HepG2 (cell line): Measurements from ENCODE around the gene RAB36. TPM values are rescaled to one million over a fixed set of nuclear protein-coding genes. Genes with fewer than 3 reads are reported as not detected.

Source experiments
- ATAC-seq: fragments of 200-7000 bp; cut with Tn5 transposase; 3 replicates; pipeline ENCODE4 v1.9.1; 2020; ENCODE audit warnings: mild to moderate bottlenecking, moderate library complexity
- BruUV-seq: library from RNA; stranded (reverse); fragments of 400-500 nt; replicated peaks from 2 replicates; lab custom pipeline; 2021; lab: Mats Ljungman, UMichigan
- CTCF ChIA-PET: fragments of 300-600 bp; formaldehyde crosslinking; extraction: SDS; loops from one replicate; lab custom pipeline; 2021; ENCODE audit warnings: low total read pairs, inconsistent platforms, low intra/inter-chr PET ratio; lab: Yijun Ruan, JAX
- POLR2A ChIA-PET: fragments of 350-600 bp; sonication (Branson Sonifier 250); formaldehyde crosslinking; loops from one replicate; lab custom pipeline; 2020; ENCODE audit warnings: antibody characterized with exemption, inconsistent platforms; lab: Yijun Ruan, JAX
- DNase-seq: peaks from one replicate; pipeline ENCODE4 v3.0.0-alpha.2; 2015; ENCODE audit warnings: low spot score
- FAIRE-seq: peaks from 3 replicates; lab custom pipeline; 2011; peaks lifted over from hg19 to GRCh38; lab: Jason Lieb, UNC
- H2AFZ ChIP-seq: one replicate; pipeline ENCODE4 v1.6.1; 2011; ENCODE audit warnings: low read length, inconsistent platforms
- H3K27ac ChIP-seq: fragments of 300-600 bp; 3 replicates; pipeline ENCODE4 v1.8.0; 2011; ENCODE audit warnings: mixed run types, mild to moderate bottlenecking, mixed read lengths, low read length, inconsistent platforms; ENCODE audit not compliant: insufficient read depth; ENCODE audit errors: extremely low read length
- H3K27me3 ChIP-seq, 2 experiments: fragments of 200-600 bp in 1 of 2; 2 replicates in 1 of 2; 3 replicates in 1 of 2; pipeline versions ENCODE4 v1.6.0 to v1.8.0; 2011; ENCODE audit warnings: low read length in 2 of 2, mild to moderate bottlenecking in 2 of 2, moderate library complexity in 2 of 2, inconsistent platforms in 1 of 2; ENCODE audit not compliant: insufficient read depth in 2 of 2, control insufficient read depth in 1 of 2
- H3K36me3 ChIP-seq, 2 experiments: fragments of 200-600 bp in 1 of 2; replicated peaks in 1 of 2; 2 replicates in 1 of 2; 3 replicates in 1 of 2; pipeline versions ENCODE4 v1.5.1 to v1.8.0; 2011; ENCODE audit warnings: low read length in 2 of 2, inconsistent platforms in 1 of 2; ENCODE audit not compliant: insufficient read depth in 2 of 2, control insufficient read depth in 1 of 2
- H3K4me1 ChIP-seq: 2 replicates; pipeline ENCODE4 v1.5.1; 2012; ENCODE audit warnings: low read length, inconsistent platforms; ENCODE audit not compliant: insufficient read depth
- H3K4me2 ChIP-seq: 2 replicates; pipeline ENCODE4 v1.6.0; 2011; ENCODE audit warnings: low read depth, low read length, inconsistent platforms
- H3K4me3 ChIP-seq, 3 experiments: fragments of 200-600 bp in 1 of 3; sonication (generic), shearing (Covaris generic) in 1 of 3; replicated peaks in 1 of 3; 2 replicates each; pipeline ENCODE4 v1.5.1; 2011 to 2016; ENCODE audit warnings: low read length in 3 of 3, inconsistent platforms in 2 of 3, low read depth in 2 of 3, mild to moderate bottlenecking in 2 of 3, control low read depth in 1 of 3, mixed read lengths in 1 of 3; ENCODE audit not compliant: insufficient read depth in 1 of 3
- H3K79me2 ChIP-seq: one replicate; pipeline ENCODE4 v1.6.1; 2011; ENCODE audit warnings: low read length, inconsistent platforms; ENCODE audit not compliant: insufficient read depth
- H3K9ac ChIP-seq: 2 replicates; pipeline ENCODE4 v1.6.0; 2011; ENCODE audit warnings: mild to moderate bottlenecking, low read depth, low read length, inconsistent platforms; ENCODE audit not compliant: insufficient read depth
- H3K9me3 ChIP-seq: 2 replicates; pipeline ENCODE4 v1.5.1; 2012; ENCODE audit warnings: mild to moderate bottlenecking, low read length
- H4K20me1 ChIP-seq: 2 replicates; pipeline ENCODE4 v1.6.0; 2011; ENCODE audit warnings: inconsistent platforms, mild to moderate bottlenecking, low read length, moderate library complexity; ENCODE audit not compliant: insufficient read depth
- GATAD1 ChIP-seq: IDR thresholded peaks from 2 replicates; pipeline ENCODE4 v1.6.1; 2016; ENCODE audit warnings: missing genetic modification reagents, missing compliant biosample characterization
- HMGA1 ChIP-seq: sonication (generic); formaldehyde crosslinking; conservative IDR thresholded peaks from 2 replicates; pipeline ENCODE4 v1.4.0; 2020; ENCODE audit warnings: missing genetic modification reagents
- KAT7 ChIP-seq: IDR thresholded peaks from 2 replicates; pipeline ENCODE4 v1.6.1; 2018; ENCODE audit warnings: borderline replicate concordance, missing compliant biosample characterization
- MAFK ChIP-seq, 2 experiments: IDR thresholded peaks in 1 of 2; conservative IDR thresholded peaks in 1 of 2; 2 replicates each; pipeline ENCODE4 v1.6.1; 2011; ENCODE audit warnings: improper control_type of control experiment in 2 of 2, low read length in 2 of 2
- MXI1 ChIP-seq: IDR thresholded peaks from 3 replicates; pipeline ENCODE4 v1.6.1; 2012; ENCODE audit warnings: low read depth, low read length, inconsistent platforms, borderline replicate concordance
- NFE2L2 ChIP-seq: fragments of 150-350 bp; IDR thresholded peaks from 2 replicates; pipeline ENCODE4 v1.6.1; 2014; ENCODE audit warnings: low read length
- NRL ChIP-seq: sonication (generic); formaldehyde crosslinking; IDR thresholded peaks from 2 replicates; pipeline ENCODE4 v1.5.0; 2020; ENCODE audit warnings: missing genetic modification reagents, mild to moderate bottlenecking, moderate library complexity, borderline replicate concordance
- POGZ ChIP-seq: sonication (generic); formaldehyde crosslinking; IDR thresholded peaks from 2 replicates; pipeline ENCODE4 v1.4.0; 2020; ENCODE audit warnings: mild to moderate bottlenecking, missing genetic modification reagents
- SMAD3 ChIP-seq: sonication (generic); formaldehyde crosslinking; IDR thresholded peaks from 2 replicates; pipeline ENCODE4 v1.4.0; 2020; ENCODE audit warnings: missing genetic modification reagents
- SMAD9 ChIP-seq: sonication (generic); formaldehyde crosslinking; IDR thresholded peaks from 2 replicates; pipeline ENCODE4 v1.5.1; 2020; ENCODE audit warnings: mild to moderate bottlenecking, missing genetic modification reagents
- SUZ12 ChIP-seq: fragments of 150-350 bp; IDR thresholded peaks from 2 replicates; pipeline ENCODE4 v1.6.1; 2014; ENCODE audit warnings: low read depth, low read length
- SYNCRIP ChIP-seq: fragments of 200-400 bp; formaldehyde crosslinking; IDR thresholded peaks from 2 replicates; pipeline ENCODE4 v1.6.1; 2018; ENCODE audit warnings: mild to moderate bottlenecking, low read depth, low read length; ENCODE audit not compliant: insufficient read depth
- TSC22D2 ChIP-seq: sonication (generic); formaldehyde crosslinking; IDR thresholded peaks from 2 replicates; pipeline ENCODE4 v1.5.1; 2020; ENCODE audit warnings: missing genetic modification reagents, mild to moderate bottlenecking, borderline replicate concordance
- ZNF274 ChIP-seq: sonication (generic); formaldehyde crosslinking; IDR thresholded peaks from 2 replicates; pipeline ENCODE4 v1.5.1; 2020; ENCODE audit warnings: mild to moderate bottlenecking, missing genetic modification reagents
- ZNF343 ChIP-seq: sonication (generic); formaldehyde crosslinking; IDR thresholded peaks from 2 replicates; pipeline ENCODE4 v1.4.0; 2020; ENCODE audit warnings: mild to moderate bottlenecking, missing genetic modification reagents
- ZNF446 ChIP-seq: sonication (generic); formaldehyde crosslinking; IDR thresholded peaks from 2 replicates; pipeline ENCODE4 v1.5.0; 2020; ENCODE audit warnings: mild to moderate bottlenecking, missing genetic modification reagents
- WGBS: methylation state at CpG from one replicate; pipeline ENCODE4 v1.1.6; 2017; ENCODE audit warnings: low lambda C conversion rate; 5-methylcytosine and 5-hydroxymethylcytosine counted together
- in situ Hi-C: cut with HindIII; loops from 2 replicates; pipeline ENCODE4 v1.10.0; 2017; ENCODE audit warnings: low pct_unique_long_range_greater_than_20kb; ENCODE audit not compliant: extremely low pct_ligation_motif_present
- intact Hi-C: fragments of 100-400 bp; cut with micrococcal nuclease; formaldehyde crosslinking; loops from one replicate; pipeline ENCODE4 v1.10.0; 2022; ENCODE audit not compliant: unreplicated experiment
- polyA plus RNA-seq, 8 experiments: library from polyadenylated mRNA; depleted of rRNA in 3 of 8; stranded (reverse) in 7 of 8; unstranded in 1 of 8; fragments of >200 nt; fragmentation: Illumina TruSeq in 4 of 8; extraction: Trizol in 4 of 8; gene quantifications; 2 replicates each; pipeline versions ENCODE4 v1.2.1 to v1.2.3, GENCODE V29; 2011 to 2016; ENCODE audit warnings: low read depth in 4 of 8, missing spikeins in 1 of 8, mixed read lengths in 1 of 8; ENCODE audit not compliant: insufficient read depth in 1 of 8
- total RNA-seq, 5 experiments: library from RNA; depleted of rRNA; stranded (reverse); fragments of >200 nt; fragmentation: Illumina TruSeq; extraction: Trizol; gene quantifications; 2 replicates each; pipeline ENCODE4 v1.2.3, GENCODE V29; 2016; ENCODE audit warnings: low read depth in 1 of 5
- TF ChIP-seq, protein P1 (sequence below): sonication (generic); formaldehyde crosslinking; IDR thresholded peaks from 2 replicates; pipeline ENCODE4 v1.8.0; 2022; ENCODE audit warnings: missing genetic modification reagents, mild to moderate bottlenecking, borderline replicate concordance
- TF ChIP-seq, protein P2 (sequence below): sonication (generic); formaldehyde crosslinking; IDR thresholded peaks from 2 replicates; pipeline ENCODE4 v1.5.1; 2020; ENCODE audit warnings: mild to moderate bottlenecking, missing genetic modification reagents, borderline replicate concordance

RAB36 gene
- total and polyA plus RNA-seq, 2 of the 13 experiments (the other 11 are each of a cell fraction or from before 2014, with no cell fraction given), result 0.24 to 0.86 TPM

DNA sequence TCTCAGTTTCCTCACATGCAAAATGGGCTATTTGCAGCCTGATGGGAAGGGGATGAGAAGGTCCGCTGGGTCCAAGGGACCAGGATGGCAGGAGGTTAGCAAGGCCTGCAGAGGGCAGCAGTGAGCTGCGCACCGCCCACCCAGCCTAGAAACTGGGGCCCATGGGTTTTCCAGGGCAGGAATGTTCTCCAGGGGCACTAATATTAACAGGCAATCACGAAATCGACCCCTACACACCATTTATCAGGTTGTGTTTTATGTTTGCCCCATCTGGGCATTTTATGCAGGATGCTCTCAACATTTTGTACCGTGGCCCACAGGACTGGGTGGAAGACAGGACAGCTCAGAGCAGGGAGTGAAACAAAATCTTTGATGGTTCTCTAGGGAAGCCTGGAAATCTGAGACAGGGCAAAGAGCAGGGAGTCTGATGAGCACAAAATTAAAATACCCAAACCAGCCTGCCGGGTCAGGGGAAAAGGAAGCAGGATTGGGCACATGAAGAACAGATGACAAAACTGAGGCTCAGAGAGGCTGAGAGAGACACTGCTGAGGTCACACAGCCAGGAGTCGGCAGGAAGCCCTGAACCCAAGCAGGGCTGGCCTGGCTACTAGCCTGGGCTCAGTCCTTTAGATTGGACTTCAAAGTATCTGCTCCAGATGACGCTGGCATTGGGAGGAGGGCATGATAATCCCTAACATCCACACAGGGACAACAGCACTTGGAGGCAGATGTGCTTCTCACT lies 33.4 kb downstream of the RAB36 start:
- ChIA-PET CTCF (interaction anchor here (0.6 to 5.9 kb wide), 6 partner anchors 56 to 112 kb away, joined by 3 to 73 read pairs (median 7); no protein-coding TSS in a partner anchor), POLR2A (interaction anchor here (0.6 to 4.1 kb wide), 2 partner anchors 103 to 1377 kb away, joined by 4 to 18 read pairs; no protein-coding TSS in a partner anchor)
- in situ Hi-C loops, result loop anchor here (5.0 kb wide), 1 partner anchor 104 kb away; no protein-coding TSS in a partner anchor
- H3K4me3 ChIP-seq, result peak overlapping the region in 1 of 3 experiments; percentile 83; a peak in 2 of 6 replicates
- H3K9ac ChIP-seq, result peak overlapping the region; percentile 65; the same call in 1 of the 2 replicates
- no peak overlapping the region for H2AFZ ChIP-seq
- DNase-seq (no peak), FAIRE-seq (peak; percentile 82), ATAC-seq (peak; percentile 51)
- peak overlapping the region; percentile 94 for H3K4me2 ChIP-seq
- H4K20me1 ChIP-seq, result peaks cover 25% of the 10 kb centered on the region
- H3K4me1 ChIP-seq, result peaks cover 65% of the 10 kb centered on the region
- H3K27me3 ChIP-seq, result no peaks in the 10 kb centered on the region; a peak in 1 of 5 replicates
- intact Hi-C loops, result loop anchor here (1.0 to 2.0 kb wide), 3 partner anchors 62 to 103 kb away; no protein-coding TSS in a partner anchor
- WGBS, result 17% methylated on average over 9 of the region's 9 CpGs
- no TSS peak for BruUV-seq
- H3K27ac ChIP-seq, result peak overlapping the region; percentile 60
- H3K36me3 ChIP-seq, result no peaks in the 10 kb centered on the region; a peak in 1 of 5 replicates
- H3K79me2 ChIP-seq, result peaks cover 29% of the 10 kb centered on the region
- H3K9me3 ChIP-seq, result no peaks in the 10 kb centered on the region
- TF ChIP-seq, protein P1, sequence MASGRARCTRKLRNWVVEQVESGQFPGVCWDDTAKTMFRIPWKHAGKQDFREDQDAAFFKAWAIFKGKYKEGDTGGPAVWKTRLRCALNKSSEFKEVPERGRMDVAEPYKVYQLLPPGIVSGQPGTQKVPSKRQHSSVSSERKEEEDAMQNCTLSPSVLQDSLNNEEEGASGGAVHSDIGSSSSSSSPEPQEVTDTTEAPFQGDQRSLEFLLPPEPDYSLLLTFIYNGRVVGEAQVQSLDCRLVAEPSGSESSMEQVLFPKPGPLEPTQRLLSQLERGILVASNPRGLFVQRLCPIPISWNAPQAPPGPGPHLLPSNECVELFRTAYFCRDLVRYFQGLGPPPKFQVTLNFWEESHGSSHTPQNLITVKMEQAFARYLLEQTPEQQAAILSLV (CRISPR knock-in tag), result 0 out of 2 replicates have a peak, but pooled peaks have one; percentile 18
- TF ChIP-seq GATAD1 (CRISPR knock-in tag) (0 out of 2 replicates have a peak, but pooled peaks have one; percentile 31), SMAD9 (CRISPR knock-in tag) (no peak), SMAD3 (CRISPR knock-in tag) (no peak), POGZ (CRISPR knock-in tag) (no peak), HMGA1 (no peak), MXI1 (no peak), MAFK (conservative IDR thresholded peaks at IDR 0.05 in 1 of 2, IDR thresholded peaks at IDR 0.05 in 1 of 2; ENCODE audit: low read length in 2 of 2) (no peak), NRL (CRISPR knock-in tag) (no peak), SYNCRIP (no peak), SUZ12 (no peak), ZNF343 (no peak), KAT7 (CRISPR knock-in tag) (no peak), NFE2L2 (no peak), ZNF446 (no peak), ZNF274 (CRISPR knock-in tag) (no peak), TSC22D2 (CRISPR knock-in tag) (no peak)
- TF ChIP-seq, protein P2, sequence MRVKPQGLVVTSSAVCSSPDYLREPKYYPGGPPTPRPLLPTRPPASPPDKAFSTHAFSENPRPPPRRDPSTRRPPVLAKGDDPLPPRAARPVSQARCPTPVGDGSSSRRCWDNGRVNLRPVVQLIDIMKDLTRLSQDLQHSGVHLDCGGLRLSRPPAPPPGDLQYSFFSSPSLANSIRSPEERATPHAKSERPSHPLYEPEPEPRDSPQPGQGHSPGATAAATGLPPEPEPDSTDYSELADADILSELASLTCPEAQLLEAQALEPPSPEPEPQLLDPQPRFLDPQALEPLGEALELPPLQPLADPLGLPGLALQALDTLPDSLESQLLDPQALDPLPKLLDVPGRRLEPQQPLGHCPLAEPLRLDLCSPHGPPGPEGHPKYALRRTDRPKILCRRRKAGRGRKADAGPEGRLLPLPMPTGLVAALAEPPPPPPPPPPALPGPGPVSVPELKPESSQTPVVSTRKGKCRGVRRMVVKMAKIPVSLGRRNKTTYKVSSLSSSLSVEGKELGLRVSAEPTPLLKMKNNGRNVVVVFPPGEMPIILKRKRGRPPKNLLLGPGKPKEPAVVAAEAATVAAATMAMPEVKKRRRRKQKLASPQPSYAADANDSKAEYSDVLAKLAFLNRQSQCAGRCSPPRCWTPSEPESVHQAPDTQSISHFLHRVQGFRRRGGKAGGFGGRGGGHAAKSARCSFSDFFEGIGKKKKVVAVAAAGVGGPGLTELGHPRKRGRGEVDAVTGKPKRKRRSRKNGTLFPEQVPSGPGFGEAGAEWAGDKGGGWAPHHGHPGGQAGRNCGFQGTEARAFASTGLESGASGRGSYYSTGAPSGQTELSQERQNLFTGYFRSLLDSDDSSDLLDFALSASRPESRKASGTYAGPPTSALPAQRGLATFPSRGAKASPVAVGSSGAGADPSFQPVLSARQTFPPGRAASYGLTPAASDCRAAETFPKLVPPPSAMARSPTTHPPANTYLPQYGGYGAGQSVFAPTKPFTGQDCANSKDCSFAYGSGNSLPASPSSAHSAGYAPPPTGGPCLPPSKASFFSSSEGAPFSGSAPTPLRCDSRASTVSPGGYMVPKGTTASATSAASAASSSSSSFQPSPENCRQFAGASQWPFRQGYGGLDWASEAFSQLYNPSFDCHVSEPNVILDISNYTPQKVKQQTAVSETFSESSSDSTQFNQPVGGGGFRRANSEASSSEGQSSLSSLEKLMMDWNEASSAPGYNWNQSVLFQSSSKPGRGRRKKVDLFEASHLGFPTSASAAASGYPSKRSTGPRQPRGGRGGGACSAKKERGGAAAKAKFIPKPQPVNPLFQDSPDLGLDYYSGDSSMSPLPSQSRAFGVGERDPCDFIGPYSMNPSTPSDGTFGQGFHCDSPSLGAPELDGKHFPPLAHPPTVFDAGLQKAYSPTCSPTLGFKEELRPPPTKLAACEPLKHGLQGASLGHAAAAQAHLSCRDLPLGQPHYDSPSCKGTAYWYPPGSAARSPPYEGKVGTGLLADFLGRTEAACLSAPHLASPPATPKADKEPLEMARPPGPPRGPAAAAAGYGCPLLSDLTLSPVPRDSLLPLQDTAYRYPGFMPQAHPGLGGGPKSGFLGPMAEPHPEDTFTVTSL (CRISPR knock-in tag), result no peak
